Endodermal cell (in vitro differentiated cells): ENCODE results near the gene PRDX2. TPM values are rescaled to one million over a fixed set of nuclear protein-coding genes. Genes with fewer than 3 reads are reported as not detected.

ENCODE experiments used
- DNase-seq: peaks from one replicate; pipeline ENCODE4 v3.0.0-alpha.2; 2017
- H3K27ac ChIP-seq: 2 replicates; pipeline ENCODE4 v1.5.1; 2013; ENCODE audit warnings: mild to moderate bottlenecking, low read depth, low read length, moderate library complexity
- H3K27me3 ChIP-seq: 2 replicates; pipeline ENCODE4 v1.6.1; 2013; ENCODE audit warnings: mild to moderate bottlenecking, low read length, moderate library complexity; ENCODE audit not compliant: insufficient read depth, control insufficient read depth, poor library complexity, severe bottlenecking
- H3K36me3 ChIP-seq: 2 replicates; pipeline ENCODE4 v1.7.0; 2013; ENCODE audit warnings: mild to moderate bottlenecking, low read length, moderate library complexity; ENCODE audit not compliant: control insufficient read depth, insufficient read depth
- H3K4me1 ChIP-seq: one replicate; pipeline ENCODE4 v1.7.0; 2013; ENCODE audit warnings: low read length; ENCODE audit not compliant: control insufficient read depth, insufficient read depth
- H3K4me3 ChIP-seq: 2 replicates; pipeline ENCODE4 v1.5.1; 2013; ENCODE audit warnings: mild to moderate bottlenecking, low read length, moderate library complexity
- H3K9ac ChIP-seq: 2 replicates; pipeline ENCODE4 v1.6.1; 2013; ENCODE audit warnings: mild to moderate bottlenecking, low read length, moderate library complexity; ENCODE audit not compliant: poor library complexity, severe bottlenecking; ENCODE audit errors: extremely low read depth
- H3K9me3 ChIP-seq: 2 replicates; pipeline ENCODE4 v1.6.1; 2013; ENCODE audit warnings: mild to moderate bottlenecking, low read length, moderate library complexity; ENCODE audit not compliant: control insufficient read depth
- H3K27ac Mint-ChIP-seq: 2 replicates; pipeline ENCODE4 v1.8.0; 2020; ENCODE audit warnings: mixed read lengths
- H3K27me3 Mint-ChIP-seq: 2 replicates; pipeline ENCODE4 v1.8.0; 2021; ENCODE audit warnings: mild to moderate bottlenecking, mixed read lengths; ENCODE audit not compliant: insufficient read depth
- H3K36me3 Mint-ChIP-seq: 2 replicates; pipeline ENCODE4 v1.8.0; 2020; ENCODE audit warnings: low read depth, mixed read lengths
- H3K4me1 Mint-ChIP-seq: 2 replicates; pipeline ENCODE4 v1.8.0; 2020; ENCODE audit warnings: mixed read lengths
- H3K4me3 Mint-ChIP-seq: 2 replicates; pipeline ENCODE4 v1.8.0; 2020; ENCODE audit warnings: mild to moderate bottlenecking, moderate library complexity, mixed read lengths
- H3K9me3 Mint-ChIP-seq: 2 replicates; pipeline ENCODE4 v1.8.0; 2020; ENCODE audit warnings: mild to moderate bottlenecking, mixed read lengths
- CTCF ChIP-seq: fragments of 200-600 bp; sonication (generic); conservative IDR thresholded peaks from 2 replicates; pipeline ENCODE4 v1.5.0; 2021; ENCODE audit warnings: antibody characterized with exemption, mild to moderate bottlenecking
- WGBS, 2 experiments: methylation state at CpG; one replicate each; pipeline versions ENCODE4 v1.1.5 to v1.1.7; 2013; ENCODE audit warnings: missing lambda C conversion rate in 2 of 2, mixed read lengths in 1 of 2; ENCODE audit not compliant: insufficient coverage in 1 of 2, insufficient read length in 1 of 2; 5-methylcytosine and 5-hydroxymethylcytosine counted together
- total RNA-seq, 2 donors: library from RNA; stranded (reverse); fragmentation: NEBNext Ultra II Directional in 1 of 2; extraction: Animal tissue kit (Norgen Biotek cat#: 25700) in 1 of 2; gene quantifications; 2 replicates in 1 of 2; 3 replicates in 1 of 2; pipeline ENCODE4 v1.2.1, GENCODE V29; 2021

PRDX2 gene
- total RNA-seq, 2 donors from 2014 or later = 429 to 507 TPM

- Mint-ChIP-seq H3K27me3 (no peaks in the 10 kb centered on the region), H3K4me3 (no peak overlapping the region), H3K4me1 (peaks cover 4% of the 10 kb centered on the region), H3K36me3 (peaks cover 58% of the 10 kb centered on the region), H3K9me3 (peaks cover 5% of the 10 kb centered on the region), H3K27ac (no peak overlapping the region)
- no peak overlapping the region for H3K27ac ChIP-seq
- no peak overlapping the region for H3K9ac ChIP-seq
- WGBS, 2 experiments = 91 to 96% methylated on average over 11 of the region's 11 CpGs
- H3K4me1 ChIP-seq = no peaks in the 10 kb centered on the region
- DNase-seq = no peak
- no peak for TF ChIP-seq CTCF
- H3K9me3 ChIP-seq = no peaks in the 10 kb centered on the region
- H3K27me3 ChIP-seq = no peaks in the 10 kb centered on the region
- peaks cover 10% of the 10 kb centered on the region for H3K36me3 ChIP-seq
- no peak overlapping the region for H3K4me3 ChIP-seq
Observed at GRCh38 chr19:12767150-12767549, 34.5 kb downstream of the PRDX2 start.

- Histone ChIP-seq H3K27ac (no peak overlapping the region), H3K4me3 (peak overlapping the region; percentile 82), H3K36me3 (peaks cover 10% of the 10 kb centered on the region), H3K27me3 (no peaks in the 10 kb centered on the region), H3K4me1 (no peaks in the 10 kb centered on the region), H3K9ac (peak overlapping the region; percentile 38), H3K9me3 (no peaks in the 10 kb centered on the region)
- TF ChIP-seq CTCF = peak; percentile 82
- Mint-ChIP-seq H3K36me3 (peaks cover 61% of the 10 kb centered on the region), H3K4me3 (peak overlapping the region; percentile 49), H3K27me3 (no peaks in the 10 kb centered on the region), H3K9me3 (peaks cover 5% of the 10 kb centered on the region), H3K27ac (peak overlapping the region; percentile 84), H3K4me1 (peaks cover 4% of the 10 kb centered on the region)
- peak; percentile 95 for DNase-seq
- 6 to 7% methylated on average over 19 to 30 of the region's 30 CpGs for WGBS, 2 experiments
Observed at GRCh38 chr19:12766051-12766521, 35.5 kb downstream of the PRDX2 start.

- Mint-ChIP-seq H3K27ac (no peak overlapping the region), H3K36me3 (peaks cover 58% of the 10 kb centered on the region), H3K4me3 (no peak overlapping the region), H3K4me1 (peaks cover 3% of the 10 kb centered on the region), H3K27me3 (no peaks in the 10 kb centered on the region), H3K9me3 (peaks cover 8% of the 10 kb centered on the region)
- Histone ChIP-seq H3K9ac (no peak overlapping the region), H3K9me3 (no peaks in the 10 kb centered on the region), H3K27ac (no peak overlapping the region), H3K27me3 (no peaks in the 10 kb centered on the region), H3K4me1 (no peaks in the 10 kb centered on the region), H3K4me3 (no peak overlapping the region), H3K36me3 (peaks cover 10% of the 10 kb centered on the region)
- DNase-seq = no peak
- WGBS, 2 experiments = 94 to 98% methylated on average over 9 to 16 of the region's 16 CpGs
- no peak for TF ChIP-seq CTCF
Observed at GRCh38 chr19:12764698-12765097, 36.9 kb downstream of the PRDX2 start.
